IPS-20b (cell line): Measurements from ENCODE around the gene C19orf47.

Experiments
- H3K27ac ChIP-seq: one replicate; pipeline ENCODE4 v1.5.1; 2013; ENCODE audit warnings: low read length
- H3K27me3 ChIP-seq: 2 replicates; pipeline ENCODE4 v1.6.1; 2013; ENCODE audit warnings: mild to moderate bottlenecking, low read length, inconsistent platforms; ENCODE audit not compliant: insufficient read depth
- H3K36me3 ChIP-seq: 2 replicates; pipeline ENCODE4 v1.6.1; 2013; ENCODE audit warnings: low read depth, mild to moderate bottlenecking, inconsistent platforms, low read length, moderate library complexity; ENCODE audit not compliant: insufficient read depth
- H3K4me1 ChIP-seq: 2 replicates; pipeline ENCODE4 v1.6.1; 2013; ENCODE audit warnings: mild to moderate bottlenecking, control low read depth, inconsistent platforms, low read length, moderate library complexity; ENCODE audit not compliant: insufficient read depth
- H3K4me3 ChIP-seq: 2 replicates; pipeline ENCODE4 v1.5.1; 2013; ENCODE audit warnings: mild to moderate bottlenecking, low read length, inconsistent platforms
- H3K9ac ChIP-seq: 2 replicates; pipeline ENCODE4 v1.6.1; 2013; ENCODE audit warnings: low read depth, mild to moderate bottlenecking, inconsistent platforms, low read length, moderate library complexity
- H3K9me3 ChIP-seq: 2 replicates; pipeline ENCODE4 v1.6.1; 2013; ENCODE audit warnings: mild to moderate bottlenecking, low read depth, low read length, inconsistent platforms; ENCODE audit not compliant: insufficient read depth

C19orf47 gene

GRCh38 chr19:40282920-40283319 lies 65.3 kb downstream of the C19orf47 start:
- Histone ChIP-seq H3K36me3 (peaks cover 10% of the 10 kb centered on the region; the same call in 1 of the 2 replicates), H3K9me3 (no peaks in the 10 kb centered on the region), H3K4me3 (no peak overlapping the region), H3K4me1 (peaks cover 12% of the 10 kb centered on the region; the same call in 1 of the 2 replicates), H3K27ac (no peak overlapping the region), H3K9ac (no peak overlapping the region), H3K27me3 (no peaks in the 10 kb centered on the region)

GRCh38 chr19:40282209-40282580 lies 66.0 kb downstream of the C19orf47 start:
- H3K4me1 ChIP-seq = peaks cover 13% of the 10 kb centered on the region; the same call in 1 of the 2 replicates
- no peak overlapping the region for H3K4me3 ChIP-seq
- H3K27me3 ChIP-seq = no peaks in the 10 kb centered on the region
- H3K27ac ChIP-seq = no peak overlapping the region
- no peaks in the 10 kb centered on the region for H3K9me3 ChIP-seq
- no peak overlapping the region for H3K9ac ChIP-seq
- H3K36me3 ChIP-seq = peaks cover 10% of the 10 kb centered on the region; the same call in 1 of the 2 replicates

- Histone ChIP-seq H3K4me1 (peaks cover 13% of the 10 kb centered on the region; the same call in 1 of the 2 replicates), H3K27me3 (no peaks in the 10 kb centered on the region), H3K36me3 (peaks cover 10% of the 10 kb centered on the region; the same call in 1 of the 2 replicates), H3K27ac (no peak overlapping the region), H3K9ac (peak overlapping the region; percentile 30), H3K4me3 (no peak overlapping the region), H3K9me3 (no peaks in the 10 kb centered on the region)
Measured at GRCh38 chr19:40281381-40282208, 66.6 kb downstream of the C19orf47 start.

GRCh38 chr19:40280608-40281221 lies 67.5 kb downstream of the C19orf47 start:
- H3K9ac ChIP-seq = peak overlapping the region; percentile 25; the same call in 1 of the 2 replicates
- H3K27ac ChIP-seq = no peak overlapping the region
- H3K9me3 ChIP-seq = no peaks in the 10 kb centered on the region
- no peaks in the 10 kb centered on the region for H3K27me3 ChIP-seq
- no peak overlapping the region for H3K4me3 ChIP-seq
- peaks cover 10% of the 10 kb centered on the region; the same call in 1 of the 2 replicates for H3K36me3 ChIP-seq
- peaks cover 13% of the 10 kb centered on the region; the same call in 1 of the 2 replicates for H3K4me1 ChIP-seq

GRCh38 chr19:40279761-40280607 lies 68.2 kb downstream of the C19orf47 start:
- Histone ChIP-seq H3K9ac (peak overlapping the region; percentile 25; the same call in 1 of the 2 replicates), H3K27ac (no peak overlapping the region), H3K27me3 (no peaks in the 10 kb centered on the region), H3K4me3 (no peak overlapping the region), H3K4me1 (peaks cover 13% of the 10 kb centered on the region; the same call in 1 of the 2 replicates), H3K36me3 (peaks cover 10% of the 10 kb centered on the region; the same call in 1 of the 2 replicates), H3K9me3 (no peaks in the 10 kb centered on the region)

GRCh38 chr19:40279120-40279551 lies 69.1 kb downstream of the C19orf47 start:
- no peak overlapping the region for H3K4me3 ChIP-seq
- H3K27ac ChIP-seq = no peak overlapping the region
- peaks cover 10% of the 10 kb centered on the region; the same call in 1 of the 2 replicates for H3K36me3 ChIP-seq
- H3K27me3 ChIP-seq = no peaks in the 10 kb centered on the region
- H3K9me3 ChIP-seq = no peaks in the 10 kb centered on the region
- H3K4me1 ChIP-seq = peaks cover 12% of the 10 kb centered on the region; the same call in 1 of the 2 replicates
- no peak overlapping the region for H3K9ac ChIP-seq

GRCh38 chr19:40278361-40279035 lies 69.7 kb downstream of the C19orf47 start:
- H3K4me3 ChIP-seq = no peak overlapping the region
- peak overlapping the region; percentile 41 for H3K9ac ChIP-seq
- no peaks in the 10 kb centered on the region for H3K27me3 ChIP-seq
- H3K27ac ChIP-seq = no peak overlapping the region
- no peaks in the 10 kb centered on the region for H3K9me3 ChIP-seq
- peaks cover 6% of the 10 kb centered on the region; the same call in 1 of the 2 replicates for H3K4me1 ChIP-seq
- H3K36me3 ChIP-seq = peaks cover 10% of the 10 kb centered on the region; the same call in 1 of the 2 replicates

GRCh38 chr19:40277356-40278059 lies 70.7 kb downstream of the C19orf47 start:
- H3K9ac ChIP-seq = peak overlapping the region; percentile 41; the same call in 1 of the 2 replicates
- no peaks in the 10 kb centered on the region for H3K9me3 ChIP-seq
- H3K4me3 ChIP-seq = no peak overlapping the region
- peaks cover 6% of the 10 kb centered on the region; the same call in 1 of the 2 replicates for H3K4me1 ChIP-seq
- H3K27me3 ChIP-seq = no peaks in the 10 kb centered on the region
- H3K36me3 ChIP-seq = peaks cover 10% of the 10 kb centered on the region; the same call in 1 of the 2 replicates
- H3K27ac ChIP-seq = no peak overlapping the region

GRCh38 chr19:40274585-40275544 lies 73.3 kb downstream of the C19orf47 start:
- Histone ChIP-seq H3K9ac (no peak overlapping the region), H3K4me3 (no peak overlapping the region), H3K4me1 (0 out of 2 replicates have a peak, but pooled peaks cover 4% of the 10 kb centered on the region), H3K9me3 (no peaks in the 10 kb centered on the region), H3K36me3 (peaks cover 4% of the 10 kb centered on the region; the same call in 1 of the 2 replicates), H3K27ac (no peak overlapping the region), H3K27me3 (no peaks in the 10 kb centered on the region)
